GM18520 (cell line): Measurements from ENCODE around the gene E2F8.

ENCODE experiments used
- ATAC-seq: cut with Tn5 transposase; IDR thresholded peaks from one replicate; pipeline ENCODE4 v1.9.1; 2021; ENCODE audit not compliant: unreplicated experiment

Gene E2F8

GRCh38 chr11:19225123-19225522, 15.6 kb downstream of the E2F8 start:
- no peak for ATAC-seq

- no peak for ATAC-seq
These were observed 19.6 kb downstream of the E2F8 start for GRCh38 chr11:19220903-19221724.

- ATAC-seq: no peak
These were observed 21.8 kb downstream of the E2F8 start for GRCh38 chr11:19218786-19219460.

- ATAC-seq: no peak
These were observed 22.5 kb downstream of the E2F8 start for GRCh38 chr11:19218216-19218615.

GRCh38 chr11:19216709-19217374, 23.9 kb downstream of the E2F8 start:
- ATAC-seq: no peak

- ATAC-seq: no peak
These were observed 24.7 kb downstream of the E2F8 start for GRCh38 chr11:19216021-19216420.

- ATAC-seq: no peak
These were observed 31.0 kb downstream of the E2F8 start for GRCh38 chr11:19209617-19210370.

GRCh38 chr11:19208959-19209546, 31.7 kb downstream of the E2F8 start:
- ATAC-seq: no peak

GRCh38 chr11:19208181-19208580, 32.6 kb downstream of the E2F8 start:
- no peak for ATAC-seq

- ATAC-seq: no peak
These were observed 35.9 kb downstream of the E2F8 start for GRCh38 chr11:19204836-19205235.

- ATAC-seq: no peak
These were observed 38.8 kb downstream of the E2F8 start, which contains the start of gene CSRP3 for GRCh38 chr11:19201737-19202605. TSS of gene CSRP3 (minus strand) at chr11:19201983. CDS start at chr11:19192448, 9,535 bp downstream.

- ATAC-seq: no peak
These were observed 40.1 kb downstream of the E2F8 start for GRCh38 chr11:19200410-19201201.

- no peak for ATAC-seq
These were observed 41.0 kb downstream of the E2F8 start for GRCh38 chr11:19199771-19200170.

GRCh38 chr11:19199048-19199447, 41.7 kb downstream of the E2F8 start:
- ATAC-seq: no peak

- no peak for ATAC-seq
These were observed 44.3 kb downstream of the E2F8 start for GRCh38 chr11:19196432-19196831.

- no peak for ATAC-seq
These were observed 46.0 kb downstream of the E2F8 start for GRCh38 chr11:19194620-19195308.

GRCh38 chr11:19193916-19194315, 46.8 kb downstream of the E2F8 start:
- no peak for ATAC-seq

GRCh38 chr11:19191530-19192169, 49.1 kb downstream of the E2F8 start:
- no peak for ATAC-seq
